Cardiac muscle cell (in vitro differentiated cells and primary cell): Measurements from ENCODE around the gene ASPSCR1. TPM values are rescaled to one million over a fixed set of nuclear protein-coding genes. Genes with fewer than 3 reads are reported as not detected.

Experiments
- DNase-seq, 2 donors: peaks; one replicate each; pipeline versions ENCODE4 v3.0.0 to v3.0.0-alpha.2; 2010 to 2017; ENCODE audit warnings: low read depth in 1 of 2, low spot score in 1 of 2
- H3K27ac ChIP-seq: fragments of 200-600 bp; sonication (generic); 2 replicates; pipeline ENCODE4 v1.5.1; 2016
- H3K27me3 ChIP-seq: fragments of 200-600 bp; sonication (generic); 2 replicates; pipeline ENCODE4 v1.6.0; 2016; ENCODE audit warnings: control low read depth
- H3K36me3 ChIP-seq: fragments of 200-600 bp; sonication (generic); 2 replicates; pipeline ENCODE4 v1.5.1; 2016; ENCODE audit warnings: control low read depth
- H3K4me1 ChIP-seq: fragments of 200-600 bp; sonication (generic); 2 replicates; pipeline ENCODE4 v1.8.1; 2017; ENCODE audit warnings: low read depth, mild to moderate bottlenecking, mixed run types
- H3K4me3 ChIP-seq: fragments of 200-600 bp; sonication (generic); 2 replicates; pipeline ENCODE4 v1.5.1; 2016; ENCODE audit warnings: mild to moderate bottlenecking
- H3K9me3 ChIP-seq: fragments of 200-600 bp; sonication (generic); 2 replicates; pipeline ENCODE4 v1.5.1; 2017; ENCODE audit warnings: low read depth, mild to moderate bottlenecking, control low read depth
- polyA plus RNA-seq: library from polyadenylated mRNA; unstranded; fragments of >200 nt; fragmentation: Nextera tagmentation; extraction: Ambion mirVana; gene quantifications from 2 replicates; pipeline ENCODE4 v1.2.1, GENCODE V29; 2016
- total RNA-seq: library from RNA; depleted of rRNA; stranded (reverse); fragments of >200 nt; gene quantifications from 2 replicates; pipeline ENCODE4 v1.2.3, GENCODE V29; 2016
- TF ChIP-seq, protein P1 (sequence below): IDR thresholded peaks from 2 replicates; pipeline ENCODE4 v1.5.1; 2012; ENCODE audit warnings: low read depth, mild to moderate bottlenecking, low read length

The ASPSCR1 gene
- total and polyA plus RNA-seq, 2 experiments from 2014 or later: 48.5 to 74.0 TPM

DNA sequence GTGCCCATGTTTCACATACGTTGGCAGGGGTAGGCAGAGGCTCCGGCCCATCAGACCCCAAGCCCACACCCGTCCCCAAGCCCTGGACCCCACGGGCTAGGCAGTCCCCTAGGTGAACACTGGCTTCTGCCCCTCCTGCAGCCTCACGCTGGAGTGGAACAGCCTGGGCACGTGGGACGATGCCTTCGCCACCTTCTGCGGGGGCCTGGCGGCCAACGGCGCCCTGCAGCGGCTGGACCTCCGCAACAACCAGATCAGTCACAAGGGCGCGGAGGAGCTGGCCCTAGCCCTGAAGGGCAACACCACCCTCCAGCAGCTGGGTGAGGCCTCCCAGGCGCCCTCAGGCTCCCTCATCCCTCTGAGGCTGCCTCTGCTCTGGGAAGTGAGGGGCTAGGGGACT, 47.4 kb downstream of the ASPSCR1 start:
- TF ChIP-seq, protein P1, sequence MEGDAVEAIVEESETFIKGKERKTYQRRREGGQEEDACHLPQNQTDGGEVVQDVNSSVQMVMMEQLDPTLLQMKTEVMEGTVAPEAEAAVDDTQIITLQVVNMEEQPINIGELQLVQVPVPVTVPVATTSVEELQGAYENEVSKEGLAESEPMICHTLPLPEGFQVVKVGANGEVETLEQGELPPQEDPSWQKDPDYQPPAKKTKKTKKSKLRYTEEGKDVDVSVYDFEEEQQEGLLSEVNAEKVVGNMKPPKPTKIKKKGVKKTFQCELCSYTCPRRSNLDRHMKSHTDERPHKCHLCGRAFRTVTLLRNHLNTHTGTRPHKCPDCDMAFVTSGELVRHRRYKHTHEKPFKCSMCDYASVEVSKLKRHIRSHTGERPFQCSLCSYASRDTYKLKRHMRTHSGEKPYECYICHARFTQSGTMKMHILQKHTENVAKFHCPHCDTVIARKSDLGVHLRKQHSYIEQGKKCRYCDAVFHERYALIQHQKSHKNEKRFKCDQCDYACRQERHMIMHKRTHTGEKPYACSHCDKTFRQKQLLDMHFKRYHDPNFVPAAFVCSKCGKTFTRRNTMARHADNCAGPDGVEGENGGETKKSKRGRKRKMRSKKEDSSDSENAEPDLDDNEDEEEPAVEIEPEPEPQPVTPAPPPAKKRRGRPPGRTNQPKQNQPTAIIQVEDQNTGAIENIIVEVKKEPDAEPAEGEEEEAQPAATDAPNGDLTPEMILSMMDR: no peak
- Histone ChIP-seq H3K4me3 (no peak overlapping the region), H3K9me3 (no peaks in the 10 kb centered on the region), H3K27ac (no peak overlapping the region), H3K36me3 (no peaks in the 10 kb centered on the region), H3K27me3 (no peaks in the 10 kb centered on the region), H3K4me1 (no peaks in the 10 kb centered on the region)
- no peak for DNase-seq

DNA sequence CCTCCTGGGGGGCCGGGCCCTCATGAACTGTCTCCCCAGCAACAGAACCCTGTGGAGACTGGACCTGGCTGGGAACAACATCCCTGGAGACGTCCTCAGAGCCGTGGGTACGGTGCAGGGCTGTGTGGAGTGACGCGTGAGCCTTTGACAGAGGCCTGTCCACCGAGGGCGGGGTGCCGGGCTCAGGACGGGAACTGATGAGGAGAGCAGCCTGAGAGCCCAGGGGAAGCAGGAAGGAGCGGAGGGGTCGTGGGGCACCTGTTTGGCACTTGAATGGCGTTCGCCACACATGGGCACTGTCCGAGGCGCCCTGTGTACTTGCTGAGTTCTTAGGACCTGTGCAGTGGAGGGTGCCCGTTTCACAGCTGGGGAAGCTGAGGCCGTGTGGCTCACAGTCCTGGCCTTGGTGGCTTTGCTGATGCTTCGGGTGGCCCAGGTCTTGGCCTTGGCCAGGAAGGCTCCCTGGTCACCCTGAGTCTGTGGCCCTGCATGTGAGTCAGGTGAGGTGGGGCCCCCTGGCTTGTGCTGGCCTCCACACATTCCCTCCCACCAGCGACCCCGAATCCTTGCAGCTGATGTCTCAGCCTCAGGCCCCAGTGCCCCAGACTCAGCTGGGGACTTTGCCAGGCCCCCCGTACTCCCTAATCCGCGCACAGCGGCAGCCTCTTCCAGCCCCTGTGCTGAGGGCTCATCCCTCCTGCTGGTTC, 48.1 kb downstream of the ASPSCR1 start:
- no peak for DNase-seq
- Histone ChIP-seq H3K9me3 (no peaks in the 10 kb centered on the region), H3K36me3 (no peaks in the 10 kb centered on the region), H3K27me3 (no peaks in the 10 kb centered on the region), H3K4me3 (no peak overlapping the region), H3K4me1 (no peaks in the 10 kb centered on the region), H3K27ac (no peak overlapping the region)
- TF ChIP-seq, protein P1: no peak

DNA sequence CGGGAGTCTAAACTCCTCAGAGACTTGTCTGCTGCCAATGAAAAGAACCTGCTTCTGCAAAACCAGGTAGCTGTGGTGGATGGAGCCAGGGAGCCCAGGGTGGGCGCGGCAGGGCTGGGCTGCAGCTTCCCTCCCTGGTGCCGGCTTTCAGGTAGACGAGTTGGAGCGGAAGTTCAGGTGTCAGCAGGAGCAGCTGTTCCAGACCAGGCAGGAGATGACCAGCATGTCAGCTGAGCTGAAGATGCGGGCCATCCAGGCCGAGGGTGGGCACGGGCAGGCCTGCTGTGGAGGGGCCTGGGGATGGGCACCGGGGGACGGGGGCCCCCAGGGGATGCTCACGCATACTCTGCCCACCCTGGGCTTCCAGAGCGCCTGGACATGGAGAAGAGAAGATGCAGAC, 50.8 kb downstream of the ASPSCR1 start:
- Histone ChIP-seq H3K36me3 (no peaks in the 10 kb centered on the region), H3K4me1 (no peaks in the 10 kb centered on the region), H3K27ac (no peak overlapping the region), H3K27me3 (no peaks in the 10 kb centered on the region), H3K4me3 (no peak overlapping the region), H3K9me3 (no peaks in the 10 kb centered on the region)
- TF ChIP-seq, protein P1: no peak
- DNase-seq: no peak

DNA sequence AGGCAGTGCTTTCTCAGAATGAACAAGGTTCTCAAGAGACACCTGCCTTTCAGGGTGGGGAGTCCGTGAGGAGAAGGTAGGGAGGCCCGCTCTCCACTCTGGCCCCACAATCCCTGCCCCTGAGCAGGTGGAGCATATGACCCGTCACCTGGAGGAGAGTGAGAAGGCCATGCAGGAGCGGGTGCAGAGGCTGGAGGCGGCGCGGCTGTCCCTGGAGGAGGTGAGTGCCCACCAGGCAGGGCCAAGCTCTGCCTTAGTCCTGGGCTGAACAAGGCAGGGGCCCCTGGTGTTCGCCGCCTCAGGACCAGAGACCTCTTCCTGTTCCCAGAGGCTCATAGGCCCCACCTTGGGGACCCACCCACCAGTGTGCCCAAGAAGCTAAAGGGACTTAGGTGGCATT, 51.5 kb downstream of the ASPSCR1 start:
- TF ChIP-seq, protein P1: no peak
- H3K27me3 ChIP-seq: no peaks in the 10 kb centered on the region

DNA sequence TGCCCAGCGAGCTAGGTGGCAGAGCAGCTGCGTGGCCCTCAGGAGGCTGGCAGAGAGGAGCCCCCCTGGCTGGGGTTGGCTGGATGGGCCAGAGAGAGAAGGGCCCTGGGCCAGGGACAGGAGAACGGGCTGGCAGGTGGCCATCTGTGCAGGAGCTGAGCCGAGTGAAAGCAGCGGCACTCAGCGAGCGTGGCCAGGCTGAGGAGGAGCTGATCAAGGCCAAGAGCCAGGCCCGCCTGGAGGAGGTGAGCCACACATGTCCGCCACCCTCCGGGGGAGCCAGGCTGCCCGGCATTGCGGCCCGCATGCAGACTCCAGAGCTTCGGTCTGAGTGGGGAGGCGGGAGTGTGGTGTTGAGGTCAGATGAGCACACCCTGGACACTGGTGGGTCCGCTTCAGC, 52.0 kb downstream of the ASPSCR1 start:
- TF ChIP-seq, protein P1: no peak
- Histone ChIP-seq H3K4me1 (no peaks in the 10 kb centered on the region), H3K27me3 (no peaks in the 10 kb centered on the region), H3K27ac (no peak overlapping the region), H3K4me3 (no peak overlapping the region), H3K36me3 (no peaks in the 10 kb centered on the region), H3K9me3 (no peaks in the 10 kb centered on the region)
- DNase-seq: no peak

More for the DNA sequence above, 51.5 kb downstream of the ASPSCR1 start:
- Histone ChIP-seq H3K36me3 (no peaks in the 10 kb centered on the region), H3K4me3 (no peak overlapping the region), H3K9me3 (no peaks in the 10 kb centered on the region), H3K27ac (no peak overlapping the region), H3K4me1 (no peaks in the 10 kb centered on the region)
- no peak for DNase-seq
